ENCODE results near the gene SGCB.

- TF ChIP-seq CTCF (conservative IDR thresholded peaks at IDR 0.05; ENCODE audit: low read depth, low read length) (no peak), POLR2A (IDR thresholded peaks at IDR 0.05; ENCODE audit: low read depth, low read length) (no peak)
Measured at GRCh38 chr4:52016981-52017380, 21.1 kb downstream of the SGCB start.

All from IMR-90 (cell line).